Ishikawa (cell line): ENCODE data around the gene CTNNA3.

Experiments used
- CEBPB ChIP-seq: IDR thresholded peaks from 2 replicates; pipeline ENCODE4 v1.6.1; 2012
- EGR1 ChIP-seq: IDR thresholded peaks from 2 replicates; pipeline ENCODE4 v1.6.1; 2012
- EP300 ChIP-seq: IDR thresholded peaks from 2 replicates; pipeline ENCODE4 v1.6.1; 2012; ENCODE audit warnings: borderline replicate concordance
- NFIC ChIP-seq: IDR thresholded peaks from 2 replicates; pipeline ENCODE4 v1.6.1; 2012
- TAF1 ChIP-seq: IDR thresholded peaks from 2 replicates; pipeline ENCODE4 v1.6.1; 2012; ENCODE audit warnings: low read depth, mild to moderate bottlenecking
- YY1 ChIP-seq: IDR thresholded peaks from 2 replicates; pipeline ENCODE4 v1.6.1; 2012; ENCODE audit warnings: low read depth
- TF ChIP-seq, protein P1 (sequence below): IDR thresholded peaks from 2 replicates; pipeline ENCODE4 v1.6.1; 2012

DNA sequence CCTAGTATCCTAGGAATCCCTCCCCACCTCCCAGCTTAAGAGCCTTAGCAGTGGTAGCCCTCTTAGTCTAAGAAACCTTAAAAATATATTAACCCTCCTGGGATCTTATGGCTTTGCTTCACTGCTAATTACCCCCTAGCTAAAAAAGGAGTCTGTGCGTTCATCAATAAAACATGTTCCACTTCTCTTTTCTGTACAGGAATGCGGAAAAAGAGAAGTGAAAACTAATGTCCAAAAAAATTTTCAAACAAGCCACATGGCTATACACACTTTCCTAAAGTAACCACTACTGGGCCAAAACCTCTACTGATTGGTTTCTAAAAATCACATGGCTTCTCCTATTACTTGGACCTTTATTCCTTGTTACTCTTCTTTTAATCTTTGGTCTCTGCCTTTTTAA is 1437.3 kb downstream of the CTNNA3 start:
- TF ChIP-seq EGR1, result no peak
- no peak for TF ChIP-seq CEBPB
- TF ChIP-seq YY1, result no peak
- no peak for TF ChIP-seq TAF1
- no peak for TF ChIP-seq EP300
- TF ChIP-seq, protein P1, sequence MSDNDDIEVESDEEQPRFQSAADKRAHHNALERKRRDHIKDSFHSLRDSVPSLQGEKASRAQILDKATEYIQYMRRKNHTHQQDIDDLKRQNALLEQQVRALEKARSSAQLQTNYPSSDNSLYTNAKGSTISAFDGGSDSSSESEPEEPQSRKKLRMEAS, result no peak
- TF ChIP-seq NFIC, result no peak
